AG09309 (cell line): Measurements from ENCODE around the gene CARHSP1.

Experiments used
- DNase-seq: peaks from one replicate; pipeline ENCODE4 v3.0.0-alpha.2; 2010; ENCODE audit warnings: low read depth
- H3K4me3 ChIP-seq: 2 replicates; pipeline ENCODE4 v1.5.1; 2011; ENCODE audit warnings: mild to moderate bottlenecking, low read depth, low read length, moderate library complexity; ENCODE audit not compliant: control insufficient read depth
- TF ChIP-seq, protein P1 (sequence below): IDR thresholded peaks from 2 replicates; pipeline ENCODE4 v1.5.1; 2011; ENCODE audit warnings: mild to moderate bottlenecking, low read depth, low read length, inconsistent platforms; ENCODE audit not compliant: insufficient read depth, control insufficient read depth; ENCODE audit errors: missing control alignments

Gene CARHSP1

GRCh38 chr16:8893426-8893825 lies 24.6 kb upstream of the CARHSP1 start:
- no peak overlapping the region for H3K4me3 ChIP-seq
- no peak for DNase-seq
- TF ChIP-seq, protein P1, sequence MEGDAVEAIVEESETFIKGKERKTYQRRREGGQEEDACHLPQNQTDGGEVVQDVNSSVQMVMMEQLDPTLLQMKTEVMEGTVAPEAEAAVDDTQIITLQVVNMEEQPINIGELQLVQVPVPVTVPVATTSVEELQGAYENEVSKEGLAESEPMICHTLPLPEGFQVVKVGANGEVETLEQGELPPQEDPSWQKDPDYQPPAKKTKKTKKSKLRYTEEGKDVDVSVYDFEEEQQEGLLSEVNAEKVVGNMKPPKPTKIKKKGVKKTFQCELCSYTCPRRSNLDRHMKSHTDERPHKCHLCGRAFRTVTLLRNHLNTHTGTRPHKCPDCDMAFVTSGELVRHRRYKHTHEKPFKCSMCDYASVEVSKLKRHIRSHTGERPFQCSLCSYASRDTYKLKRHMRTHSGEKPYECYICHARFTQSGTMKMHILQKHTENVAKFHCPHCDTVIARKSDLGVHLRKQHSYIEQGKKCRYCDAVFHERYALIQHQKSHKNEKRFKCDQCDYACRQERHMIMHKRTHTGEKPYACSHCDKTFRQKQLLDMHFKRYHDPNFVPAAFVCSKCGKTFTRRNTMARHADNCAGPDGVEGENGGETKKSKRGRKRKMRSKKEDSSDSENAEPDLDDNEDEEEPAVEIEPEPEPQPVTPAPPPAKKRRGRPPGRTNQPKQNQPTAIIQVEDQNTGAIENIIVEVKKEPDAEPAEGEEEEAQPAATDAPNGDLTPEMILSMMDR = no peak

GRCh38 chr16:8892101-8892575 lies 23.3 kb upstream of the CARHSP1 start:
- H3K4me3 ChIP-seq = no peak overlapping the region
- no peak for DNase-seq
- TF ChIP-seq, protein P1 = no peak

- no peak overlapping the region for H3K4me3 ChIP-seq
- TF ChIP-seq, protein P1 = no peak
- DNase-seq = no peak
Measured at GRCh38 chr16:8890549-8890921, 21.7 kb upstream of the CARHSP1 start.

DNA sequence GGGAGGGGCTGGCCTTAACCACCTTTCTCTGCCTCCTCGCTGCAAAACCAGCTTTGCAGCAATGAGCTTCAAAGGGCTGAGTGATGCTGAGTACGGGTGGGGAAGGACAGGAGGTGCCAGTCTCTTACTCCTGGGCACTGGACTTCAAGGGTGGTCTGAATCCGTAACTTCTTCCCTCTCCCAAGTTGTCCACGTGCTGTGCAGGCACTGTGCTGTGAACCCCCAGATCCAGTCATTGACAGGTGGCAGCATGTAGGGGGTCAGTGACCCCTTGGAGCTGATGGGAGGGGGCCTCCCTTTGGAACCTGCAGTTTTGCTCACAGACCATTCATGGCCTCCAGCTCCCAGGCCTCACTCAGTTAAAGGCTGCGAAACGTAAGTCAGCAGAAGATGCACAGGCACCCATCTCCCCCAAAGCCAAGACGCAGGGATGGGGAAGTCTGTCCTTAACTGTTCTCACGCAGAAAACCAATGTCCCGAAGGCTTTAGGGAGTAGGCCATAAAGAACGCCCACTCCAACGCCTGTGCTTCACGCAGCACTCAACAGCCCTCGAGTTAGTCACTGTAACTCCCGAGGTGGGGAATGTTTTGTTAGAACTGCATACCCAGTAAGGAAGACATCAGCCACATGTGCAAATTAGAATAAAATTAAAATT lies 21.2 kb upstream of the CARHSP1 start:
- H3K4me3 ChIP-seq = no peak overlapping the region
- DNase-seq = no peak
- TF ChIP-seq, protein P1 = no peak

GRCh38 chr16:8888951-8889892 lies 20.4 kb upstream of the CARHSP1 start:
- TF ChIP-seq, protein P1 = no peak
- DNase-seq = no peak
- no peak overlapping the region for H3K4me3 ChIP-seq

- TF ChIP-seq, protein P1 = no peak
- DNase-seq = no peak
- H3K4me3 ChIP-seq = no peak overlapping the region
Measured at GRCh38 chr16:8887952-8888560, 19.2 kb upstream of the CARHSP1 start.
